Esophagus squamous epithelium (tissue), 5 donors: Measurements from ENCODE around the gene HCFC1. TPM values are rescaled to one million over a fixed set of nuclear protein-coding genes. Genes with fewer than 3 reads are reported as not detected.

Source experiments
- DNase-seq: peaks from one replicate; lab custom pipeline; 2025; lab: John Stamatoyannopoulos, UW
- H3K27ac ChIP-seq, 4 donors: fragments of 200-600 bp; sonication (generic); one replicate each; pipeline ENCODE4 v1.5.1; 2016 to 2019; ENCODE audit warnings: mild to moderate bottlenecking in 1 of 4
- H3K27me3 ChIP-seq, 4 donors: fragments of 200-600 bp; sonication (generic); 1 replicate in 3 of 4; 2 replicates in 1 of 4; pipeline versions ENCODE4 v1.5.1 to v1.6.0; 2017 to 2021; ENCODE audit warnings: antibody characterized with exemption in 1 of 4
- H3K36me3 ChIP-seq, 3 donors: fragments of 200-600 bp; sonication (generic); one replicate each; pipeline ENCODE4 v1.5.1; 2016 to 2019
- H3K4me1 ChIP-seq, 3 donors: fragments of 200-600 bp; sonication (generic); one replicate each; pipeline ENCODE4 v1.5.1; 2017 to 2019
- H3K4me3 ChIP-seq, 4 donors: fragments of 200-600 bp; sonication (generic); 1 replicate in 3 of 4; 2 replicates in 1 of 4; pipeline ENCODE4 v1.5.1; 2016 to 2019; ENCODE audit warnings: mild to moderate bottlenecking in 2 of 4, moderate library complexity in 1 of 4
- H3K9me3 ChIP-seq, 3 donors: fragments of 200-600 bp; sonication (generic); one replicate each; pipeline ENCODE4 v1.5.1; 2016 to 2019
- CTCF ChIP-seq, 6 experiments: fragments of 450-650 bp in 4 of 6; fragments of 200-600 bp in 2 of 6; sonication (generic) in 2 of 6; IDR thresholded peaks; one replicate each; pipeline ENCODE4 v1.5.1; 2016 to 2019; ENCODE audit warnings: antibody characterized with exemption in 6 of 6, mild to moderate bottlenecking in 4 of 6, moderate library complexity in 4 of 6
- POLR2A ChIP-seq, 4 donors: fragments of 450-650 bp; IDR thresholded peaks; one replicate each; pipeline ENCODE4 v1.6.1; 2017; ENCODE audit warnings: antibody characterized with exemption in 4 of 4, mild to moderate bottlenecking in 4 of 4, moderate library complexity in 3 of 4
- WGBS, 2 donors: methylation state at CpG; one replicate each; pipeline ENCODE4 v1.1.5; 2018; 5-methylcytosine and 5-hydroxymethylcytosine counted together
- intact Hi-C: fragments of 100-400 bp; cut with DNase I; formaldehyde crosslinking; loops from one replicate; pipeline ENCODE4 v1.15.0; 2022
- total RNA-seq, 4 donors: library from RNA; depleted of rRNA; stranded (reverse); fragments of >200 nt; gene quantifications; one replicate each; pipeline ENCODE4 v1.1.0, GENCODE V29; 2016
- donor health status: DM: yes; HTN: yes; CAD: no.

HCFC1 gene
- total RNA-seq, 4 donors from 2014 or later, result 22.2 to 54.0 (median 37.0) TPM

GRCh38 chrX:153993978-153994377 is 22.4 kb upstream of the HCFC1 start:
- H3K4me3 ChIP-seq, result no peak overlapping the region
- TF ChIP-seq POLR2A (IDR thresholded peaks at IDR 0.05) (no peak), CTCF (IDR thresholded peaks at IDR 0.05) (no peak)
- H3K9me3 ChIP-seq, result no peaks in the 10 kb centered on the region
- 78 to 85% methylated on average over 4 to 10 of the region's 10 CpGs for WGBS, 2 donors
- no peak overlapping the region for H3K27ac ChIP-seq
- DNase-seq, result no peak
- intact Hi-C loops, result no loop called here
- peaks cover 0 to under 1% (median 0%) of the 10 kb centered on the region in 3 donors for H3K4me1 ChIP-seq
- H3K27me3 ChIP-seq, result peaks cover 0 to 3% (median 0%) of the 10 kb centered on the region in 4 donors
- H3K36me3 ChIP-seq, result no peaks in the 10 kb centered on the region

- DNase-seq, result no peak
- Histone ChIP-seq H3K27me3 (peaks cover 0 to 3% (median 0%) of the 10 kb centered on the region in 4 donors), H3K4me3 (no peak overlapping the region), H3K27ac (no peak overlapping the region), H3K4me1 (no peaks in the 10 kb centered on the region), H3K36me3 (no peaks in the 10 kb centered on the region), H3K9me3 (no peaks in the 10 kb centered on the region)
- intact Hi-C loops, result no loop called here
- TF ChIP-seq POLR2A (IDR thresholded peaks at IDR 0.05) (no peak), CTCF (IDR thresholded peaks at IDR 0.05) (no peak)
- WGBS, 2 donors, result 80 to 81% methylated on average over 2 to 4 of the region's 12 CpGs
Observed at GRCh38 chrX:153993079-153993478, 21.5 kb upstream of the HCFC1 start.

- Histone ChIP-seq H3K27me3 (peaks cover 0 to 3% (median 0%) of the 10 kb centered on the region in 4 donors), H3K9me3 (no peaks in the 10 kb centered on the region), H3K27ac (no peak overlapping the region), H3K4me1 (no peaks in the 10 kb centered on the region), H3K36me3 (no peaks in the 10 kb centered on the region), H3K4me3 (no peak overlapping the region)
- intact Hi-C loops, result no loop called here
- 86% methylated on average over 6 to 8 of the region's 8 CpGs for WGBS, 2 donors
- TF ChIP-seq POLR2A (IDR thresholded peaks at IDR 0.05) (no peak), CTCF (IDR thresholded peaks at IDR 0.05) (no peak)
- DNase-seq, result no peak
Observed at GRCh38 chrX:153992180-153992579, 20.6 kb upstream of the HCFC1 start.

- TF ChIP-seq POLR2A (IDR thresholded peaks at IDR 0.05) (no peak), CTCF (IDR thresholded peaks at IDR 0.05) (no peak)
- 100% methylated on average over 3 of the region's 3 CpGs for WGBS, 2 donors
- no peak for DNase-seq
- Histone ChIP-seq H3K4me3 (no peak overlapping the region), H3K9me3 (no peaks in the 10 kb centered on the region), H3K27ac (no peak overlapping the region), H3K27me3 (peaks cover 0 to 3% (median 0%) of the 10 kb centered on the region in 4 donors), H3K36me3 (no peaks in the 10 kb centered on the region), H3K4me1 (peaks cover 0 to 10% (median under 1%) of the 10 kb centered on the region in 3 donors)
- intact Hi-C loops, result no loop called here
Observed at GRCh38 chrX:153991013-153991580, 19.5 kb upstream of the HCFC1 start.

- Histone ChIP-seq H3K4me3 (no peak overlapping the region), H3K27ac (no peak overlapping the region), H3K27me3 (peaks cover 0 to 3% (median 0%) of the 10 kb centered on the region in 4 donors), H3K4me1 (peaks cover 0 to 19% (median 9%) of the 10 kb centered on the region in 3 donors), H3K9me3 (no peaks in the 10 kb centered on the region), H3K36me3 (no peaks in the 10 kb centered on the region)
- 86 to 95% methylated on average over 7 to 13 of the region's 14 CpGs for WGBS, 2 donors
- no peak for DNase-seq
- TF ChIP-seq POLR2A (IDR thresholded peaks at IDR 0.05) (no peak), CTCF (IDR thresholded peaks at IDR 0.05) (no peak)
- intact Hi-C loops, result no loop called here
Observed at GRCh38 chrX:153989973-153990655, 18.5 kb upstream of the HCFC1 start.
